Stimulated activated CD8-positive, alpha-beta memory T cell treated with anti-CD3 and anti-CD28 coated beads, Interleukin-7, amount 100 ng/mL, for 48 hours (primary cell): Measurements from ENCODE around the gene NCR2.
"Not testable (repeated sequence)": the region's sequence is repeated elsewhere in the genome, so short reads cannot be mapped to it uniquely, and the experiment has no call there.

Source experiments
- DNase-seq, 2 donors: peaks; one replicate each; pipeline ENCODE4 v3.0.0-alpha.2; 2020; ENCODE audit warnings: low read depth in 1 of 2; ENCODE audit errors: extremely low read depth in 1 of 2

Gene NCR2

GRCh38 chr6:41335296-41335695 lies at the start of gene NCR2:
NCR2 (plus strand) TSS chr6:41335608; CDS start chr6:41335877, 269 bp downstream.
- DNase-seq, result no peak

GRCh38 chr6:41286544-41287346 lies 48.7 kb upstream of the NCR2 start, which contains the start of gene TREM1:
TREM1 (minus strand) TSS chr6:41286682; CDS start chr6:41286655, 27 bp downstream.
- no peak for DNase-seq

GRCh38 chr6:41288030-41288753 lies 47.2 kb upstream of the NCR2 start:
- DNase-seq, result no peak

DNA sequence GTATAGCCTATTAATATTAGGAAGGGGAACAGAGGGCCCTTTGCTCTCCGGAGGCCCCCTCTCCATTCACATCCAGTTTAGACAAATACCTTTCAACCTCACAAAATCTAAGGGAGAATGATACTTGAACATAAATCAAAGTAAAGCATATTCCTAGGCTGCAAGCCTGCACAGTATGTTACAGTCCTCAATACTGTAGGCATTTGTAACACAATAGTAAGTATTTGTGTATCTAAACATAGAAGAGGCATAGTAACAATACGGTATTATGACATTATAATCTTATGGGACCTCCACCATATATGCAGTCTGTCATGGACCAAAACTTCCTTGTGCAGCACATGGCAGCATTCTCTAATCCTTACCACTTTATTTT lies 46.7 kb upstream of the NCR2 start:
- DNase-seq, result no peak

GRCh38 chr6:41289815-41290214 lies 45.6 kb upstream of the NCR2 start:
- DNase-seq, result no peak

GRCh38 chr6:41291717-41292116 lies 43.7 kb upstream of the NCR2 start:
- no peak for DNase-seq

- no peak for DNase-seq
Measured at GRCh38 chr6:41294214-41294872, 41.1 kb upstream of the NCR2 start.

GRCh38 chr6:41297248-41297647 lies 38.2 kb upstream of the NCR2 start:
- not testable (repeated sequence) for DNase-seq

DNA sequence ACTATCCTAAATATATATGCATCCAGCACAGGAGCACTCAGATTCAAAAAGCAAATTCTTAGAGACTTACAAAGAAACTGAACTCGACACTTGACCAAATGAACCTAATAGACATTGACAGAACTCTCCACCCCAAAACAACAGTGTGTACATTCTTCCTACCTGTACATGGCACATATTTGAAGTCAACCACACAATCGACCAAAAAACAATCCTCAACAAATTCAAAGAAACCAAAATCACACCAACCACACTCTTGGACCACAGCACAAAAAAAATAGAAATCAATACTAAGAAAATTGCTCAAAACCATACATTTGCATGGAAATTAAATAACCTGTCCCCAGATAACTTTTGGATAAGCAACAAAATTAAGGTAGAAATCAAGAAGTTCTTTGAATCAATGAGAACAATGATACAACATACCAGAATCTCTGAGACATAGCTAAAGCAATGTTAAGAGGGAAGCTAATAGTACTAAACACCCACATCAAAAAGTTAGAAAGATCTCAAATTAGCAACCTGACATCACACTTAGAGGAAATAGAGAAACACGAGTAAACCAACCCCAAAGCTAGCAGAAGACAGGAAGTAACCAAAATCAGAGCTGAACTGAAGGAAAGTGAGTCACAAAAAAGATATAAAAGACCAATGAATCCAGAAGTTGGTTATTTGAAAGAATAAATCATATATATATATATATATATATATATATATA lies 36.5 kb upstream of the NCR2 start:
- no peak for DNase-seq

GRCh38 chr6:41302638-41303037 lies 32.8 kb upstream of the NCR2 start:
- DNase-seq, result no peak

- DNase-seq, result no peak
Measured at GRCh38 chr6:41306187-41306854, 29.1 kb upstream of the NCR2 start.

GRCh38 chr6:41315203-41315602 lies 20.2 kb upstream of the NCR2 start:
- no peak for DNase-seq

DNA sequence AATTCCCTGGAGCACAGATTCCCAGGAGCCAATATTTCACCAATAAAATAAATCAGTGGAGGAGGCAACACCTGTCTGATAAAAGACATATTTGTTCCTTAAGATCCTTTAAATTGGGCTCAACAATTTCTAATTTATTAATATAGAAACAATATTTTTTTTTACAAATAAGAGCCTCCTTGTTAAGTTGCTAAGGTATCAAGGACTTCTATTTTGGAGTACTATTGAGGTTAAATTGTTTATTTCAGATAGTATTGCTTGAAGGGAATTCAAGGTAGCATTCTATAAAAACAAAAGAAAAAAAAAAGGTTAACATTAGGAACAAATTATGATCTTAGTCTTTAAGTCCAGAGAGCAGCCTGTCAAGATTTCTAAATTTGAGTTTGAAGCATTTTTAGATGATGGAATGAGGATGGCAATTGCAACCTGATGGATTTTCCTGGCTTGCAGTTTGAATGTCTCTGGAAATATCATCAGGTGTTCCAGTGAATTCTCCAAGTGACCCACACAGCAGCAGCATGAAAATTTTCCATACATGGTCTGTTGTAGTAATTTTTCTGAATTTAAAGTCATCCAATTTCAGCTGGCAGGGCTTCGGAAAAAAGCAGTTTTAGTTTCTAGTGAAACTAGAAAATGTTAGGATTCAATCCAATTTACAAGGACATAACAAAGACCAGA lies 19.3 kb upstream of the NCR2 start:
- no peak for DNase-seq

GRCh38 chr6:41318261-41318653 lies 17.2 kb upstream of the NCR2 start:
- no peak for DNase-seq

- peak; percentile 60 to 66 for DNase-seq
Measured at GRCh38 chr6:41318654-41319565, 16.5 kb upstream of the NCR2 start.

- DNase-seq, result no peak
Measured at GRCh38 chr6:41321183-41321582, 14.2 kb upstream of the NCR2 start.

GRCh38 chr6:41325446-41326066 lies 9.9 kb upstream of the NCR2 start:
- DNase-seq, result no peak

DNA sequence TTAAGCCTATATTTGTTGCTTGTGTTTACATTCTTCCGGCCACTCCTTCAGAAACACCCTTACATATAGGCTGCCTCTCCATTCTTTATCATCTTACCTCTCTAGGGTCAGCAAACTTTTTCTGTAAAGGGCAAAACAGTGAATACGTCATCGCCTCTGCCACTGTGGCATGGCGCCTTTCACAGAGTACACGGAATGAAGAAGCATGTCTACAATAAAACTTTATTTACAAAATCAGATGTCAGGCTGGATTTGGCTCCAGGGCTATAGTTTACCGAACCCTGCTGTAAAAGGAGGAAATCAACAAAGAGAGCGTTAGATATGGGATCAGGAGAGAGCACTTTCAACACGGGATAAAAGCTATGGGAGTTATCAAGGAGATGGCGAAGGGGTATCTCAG lies 9.3 kb upstream of the NCR2 start:
- DNase-seq, result no peak
